Activated T-helper 2 cell treated with anti-CD3 and anti-CD28 coated beads, Interferon-gamma antibody, Interleukin-2, Interleukin-4, amounts not matched to agents 10 μg/mL and 5 μg/mL and 100 μg/mL, durations not matched to agents 14 hours and 24 hours and 36 hours (primary cell): Measurements from ENCODE around the gene GMPR. TPM values are rescaled to one million over a fixed set of nuclear protein-coding genes. Genes with fewer than 3 reads are reported as not detected.

ENCODE experiments used
- DNase-seq: peaks from one replicate; pipeline ENCODE4 v3.0.0; 2021; ENCODE audit warnings: low spot score
- H3K27ac Mint-ChIP-seq: one replicate; pipeline ENCODE4 v1.8.0; 2021; ENCODE audit warnings: mixed read lengths
- H3K27me3 Mint-ChIP-seq: one replicate; pipeline ENCODE4 v1.8.0; 2021; ENCODE audit warnings: low read depth, mixed read lengths
- H3K36me3 Mint-ChIP-seq: one replicate; pipeline ENCODE4 v1.8.0; 2021; ENCODE audit warnings: low read depth, mixed read lengths
- H3K4me1 Mint-ChIP-seq: one replicate; pipeline ENCODE4 v1.8.0; 2021; ENCODE audit warnings: low read depth, mixed read lengths
- H3K4me3 Mint-ChIP-seq: one replicate; pipeline ENCODE4 v1.8.0; 2021; ENCODE audit warnings: low read depth, mild to moderate bottlenecking, moderate library complexity, mixed read lengths
- H3K9me3 Mint-ChIP-seq: one replicate; pipeline ENCODE4 v1.8.0; 2021; ENCODE audit warnings: mixed read lengths
- intact Hi-C: fragments of 100-400 bp; cut with micrococcal nuclease; formaldehyde crosslinking; loops from one replicate; pipeline ENCODE4 v1.15.1; 2023
- total RNA-seq: library from RNA; stranded (reverse); gene quantifications from 2 replicates; pipeline ENCODE4 v1.2.3, GENCODE V29; 2022

Gene GMPR
- total RNA-seq, 1 donor from 2014 or later = 1.0 TPM

- H3K4me1 Mint-ChIP-seq = peaks cover 11% of the 10 kb centered on the region
- intact Hi-C loops = no loop called here
Measured at GRCh38 chr6:16273256-16273655, 34.9 kb downstream of the GMPR start.

GRCh38 chr6:16274483-16274882, 36.1 kb downstream of the GMPR start:
- Mint-ChIP-seq H3K4me1 (peaks cover 11% of the 10 kb centered on the region), H3K27ac (no peak overlapping the region), H3K36me3 (no peaks in the 10 kb centered on the region), H3K4me3 (no peak overlapping the region), H3K27me3 (peaks cover 8% of the 10 kb centered on the region), H3K9me3 (no peaks in the 10 kb centered on the region)
- no peak for DNase-seq
- intact Hi-C loops = no loop called here

More at GRCh38 chr6:16273256-16273655, 34.9 kb downstream of the GMPR start:
- Mint-ChIP-seq H3K4me3 (no peak overlapping the region), H3K27me3 (peaks cover 6% of the 10 kb centered on the region), H3K27ac (no peak overlapping the region), H3K9me3 (no peaks in the 10 kb centered on the region), H3K36me3 (no peaks in the 10 kb centered on the region)
- no peak for DNase-seq

- H3K4me3 Mint-ChIP-seq = no peak overlapping the region
- no peaks in the 10 kb centered on the region for H3K36me3 Mint-ChIP-seq
- H3K4me1 Mint-ChIP-seq = peaks cover 11% of the 10 kb centered on the region
- peaks cover 12% of the 10 kb centered on the region for H3K27me3 Mint-ChIP-seq
- H3K27ac Mint-ChIP-seq = no peak overlapping the region
- intact Hi-C loops = no loop called here
- no peaks in the 10 kb centered on the region for H3K9me3 Mint-ChIP-seq
- no peak for DNase-seq
Measured at GRCh38 chr6:16274885-16275589, 36.6 kb downstream of the GMPR start.

- peaks cover 12% of the 10 kb centered on the region for H3K27me3 Mint-ChIP-seq
- H3K4me1 Mint-ChIP-seq = peaks cover 11% of the 10 kb centered on the region
- intact Hi-C loops = no loop called here
- no peaks in the 10 kb centered on the region for H3K9me3 Mint-ChIP-seq
- no peaks in the 10 kb centered on the region for H3K36me3 Mint-ChIP-seq
- no peak overlapping the region for H3K27ac Mint-ChIP-seq
- no peak for DNase-seq
- no peak overlapping the region for H3K4me3 Mint-ChIP-seq
Measured at GRCh38 chr6:16277101-16277981, 39.0 kb downstream of the GMPR start.

- Mint-ChIP-seq H3K36me3 (no peaks in the 10 kb centered on the region), H3K4me3 (no peak overlapping the region), H3K27ac (no peak overlapping the region), H3K4me1 (peaks cover 11% of the 10 kb centered on the region), H3K27me3 (peaks cover 6% of the 10 kb centered on the region), H3K9me3 (no peaks in the 10 kb centered on the region)
- intact Hi-C loops = no loop called here
- no peak for DNase-seq
Measured at GRCh38 chr6:16278048-16278724, 39.8 kb downstream of the GMPR start.

- intact Hi-C loops = no loop called here
- Mint-ChIP-seq H3K27me3 (peaks cover 11% of the 10 kb centered on the region), H3K27ac (no peak overlapping the region), H3K36me3 (no peaks in the 10 kb centered on the region), H3K4me3 (no peak overlapping the region), H3K4me1 (peaks cover 11% of the 10 kb centered on the region), H3K9me3 (no peaks in the 10 kb centered on the region)
- DNase-seq = no peak
Measured at GRCh38 chr6:16278750-16279149, 40.4 kb downstream of the GMPR start.

GRCh38 chr6:16279243-16279642, 40.9 kb downstream of the GMPR start:
- Mint-ChIP-seq H3K36me3 (no peaks in the 10 kb centered on the region), H3K4me3 (no peak overlapping the region), H3K27me3 (peaks cover 11% of the 10 kb centered on the region), H3K4me1 (peaks cover 11% of the 10 kb centered on the region), H3K9me3 (no peaks in the 10 kb centered on the region), H3K27ac (no peak overlapping the region)
- intact Hi-C loops = no loop called here
- DNase-seq = no peak

GRCh38 chr6:16282370-16282769, 44.0 kb downstream of the GMPR start:
- Mint-ChIP-seq H3K27ac (no peak overlapping the region), H3K4me3 (no peak overlapping the region), H3K4me1 (peaks cover 10% of the 10 kb centered on the region), H3K9me3 (no peaks in the 10 kb centered on the region), H3K27me3 (peaks cover 15% of the 10 kb centered on the region), H3K36me3 (no peaks in the 10 kb centered on the region)
- intact Hi-C loops = no loop called here
- no peak for DNase-seq

GRCh38 chr6:16284472-16284871, 46.1 kb downstream of the GMPR start:
- intact Hi-C loops = no loop called here
- no peak overlapping the region for H3K4me3 Mint-ChIP-seq
- no peak overlapping the region for H3K27ac Mint-ChIP-seq
- no peaks in the 10 kb centered on the region for H3K4me1 Mint-ChIP-seq
- no peaks in the 10 kb centered on the region for H3K9me3 Mint-ChIP-seq
- H3K36me3 Mint-ChIP-seq = no peaks in the 10 kb centered on the region
- no peak for DNase-seq
- peaks cover 14% of the 10 kb centered on the region for H3K27me3 Mint-ChIP-seq

GRCh38 chr6:16285467-16286150, 47.2 kb downstream of the GMPR start:
- no peaks in the 10 kb centered on the region for H3K9me3 Mint-ChIP-seq
- H3K27me3 Mint-ChIP-seq = peaks cover 9% of the 10 kb centered on the region
- DNase-seq = no peak
- intact Hi-C loops = no loop called here
- H3K27ac Mint-ChIP-seq = no peak overlapping the region
- no peaks in the 10 kb centered on the region for H3K36me3 Mint-ChIP-seq
- H3K4me1 Mint-ChIP-seq = no peaks in the 10 kb centered on the region
- no peak overlapping the region for H3K4me3 Mint-ChIP-seq

- Mint-ChIP-seq H3K27ac (no peak overlapping the region), H3K27me3 (peaks cover 9% of the 10 kb centered on the region), H3K4me1 (no peaks in the 10 kb centered on the region), H3K36me3 (no peaks in the 10 kb centered on the region), H3K4me3 (no peak overlapping the region), H3K9me3 (no peaks in the 10 kb centered on the region)
- DNase-seq = no peak
- intact Hi-C loops = no loop called here
Measured at GRCh38 chr6:16286151-16286522, 47.8 kb downstream of the GMPR start.

- no peaks in the 10 kb centered on the region for H3K9me3 Mint-ChIP-seq
- H3K4me3 Mint-ChIP-seq = no peak overlapping the region
- intact Hi-C loops = no loop called here
- no peaks in the 10 kb centered on the region for H3K4me1 Mint-ChIP-seq
- H3K27me3 Mint-ChIP-seq = peaks cover 9% of the 10 kb centered on the region
- H3K27ac Mint-ChIP-seq = no peak overlapping the region
- no peak for DNase-seq
- H3K36me3 Mint-ChIP-seq = no peaks in the 10 kb centered on the region
Measured at GRCh38 chr6:16288163-16288562, 49.8 kb downstream of the GMPR start.
